ENCODE measurements around the gene AASS.

Gene AASS

GRCh38 chr7:122103064-122103463 is 41.0 kb downstream of the AASS start:
- no peak for DNase-seq

- no peak for DNase-seq
Observed at GRCh38 chr7:122100021-122100420, 44.0 kb downstream of the AASS start.

GRCh38 chr7:122095642-122096041 is 48.4 kb downstream of the AASS start:
- DNase-seq: no peak

- DNase-seq: no peak
Observed at GRCh38 chr7:122094549-122094948, 49.5 kb downstream of the AASS start.

GRCh38 chr7:122092964-122093797 is 50.9 kb downstream of the AASS start:
- peak; percentile 18 for DNase-seq

- no peak for DNase-seq
Observed at GRCh38 chr7:122082670-122083069, 61.4 kb downstream of the AASS start.

- no peak for DNase-seq
Observed at GRCh38 chr7:122082160-122082559, 61.9 kb downstream of the AASS start.

GRCh38 chr7:122073635-122074034 is 70.4 kb downstream of the AASS start:
- no peak for DNase-seq

- DNase-seq: no peak
Observed at GRCh38 chr7:122072924-122073599, 71.0 kb downstream of the AASS start.

- DNase-seq: no peak
Observed at GRCh38 chr7:122072272-122072671, 71.8 kb downstream of the AASS start.

- DNase-seq: no peak
Observed at GRCh38 chr7:122070834-122071233, 73.2 kb downstream of the AASS start.

- DNase-seq: no peak
Observed at GRCh38 chr7:122070062-122070461, 74.0 kb downstream of the AASS start.

GRCh38 chr7:122068999-122069398 is 75.0 kb downstream of the AASS start:
- DNase-seq: no peak

GRCh38 chr7:122068046-122068445 is 76.0 kb downstream of the AASS start:
- no peak for DNase-seq

- no peak for DNase-seq
Observed at GRCh38 chr7:122067077-122067476, 77.0 kb downstream of the AASS start.

GRCh38 chr7:122064971-122065370 is 79.1 kb downstream of the AASS start:
- no peak for DNase-seq

- no peak for DNase-seq
Observed at GRCh38 chr7:122063146-122063545, 80.9 kb downstream of the AASS start.

- no peak for DNase-seq
Observed at GRCh38 chr7:122059542-122059941, 84.5 kb downstream of the AASS start.

- no peak for DNase-seq
Observed at GRCh38 chr7:122056977-122057376, 87.1 kb downstream of the AASS start.

GRCh38 chr7:122055073-122055472 is 89.0 kb downstream of the AASS start:
- no peak for DNase-seq

GRCh38 chr7:122054393-122054792 is 89.7 kb downstream of the AASS start:
- DNase-seq: no peak

GRCh38 chr7:122046402-122046801 is 97.6 kb downstream of the AASS start:
- no peak for DNase-seq

GRCh38 chr7:122040147-122040546 is 103.9 kb downstream of the AASS start:
- DNase-seq: no peak

- DNase-seq: no peak
Observed at GRCh38 chr7:122038904-122039303, 105.1 kb downstream of the AASS start.

GRCh38 chr7:122038134-122038533 is 105.9 kb downstream of the AASS start:
- DNase-seq: no peak

All from NCI-H2081 treated with DMSO at 0.1 percent for 48 hours (cell line).